GM06990 (cell line): ENCODE data around the gene NUP98.

Experiments used
- DNase-seq: peaks from one replicate; pipeline ENCODE4 v3.0.0-alpha.2; 2011; ENCODE audit not compliant: insufficient read length; ENCODE audit errors: extremely low read depth
- H3K27me3 ChIP-seq: replicated peaks from 2 replicates; pipeline ENCODE4 v1.6.0; 2011; ENCODE audit warnings: low read length; ENCODE audit not compliant: control insufficient read depth, insufficient read depth
- H3K36me3 ChIP-seq: 2 replicates; pipeline ENCODE4 v1.5.1; 2011; ENCODE audit warnings: low read length; ENCODE audit not compliant: control insufficient read depth, insufficient read depth
- H3K4me3 ChIP-seq: replicated peaks from 2 replicates; pipeline ENCODE4 v1.5.1; 2011; ENCODE audit warnings: low read depth, mild to moderate bottlenecking, control low read depth, low read length
- TF ChIP-seq, protein P1 (sequence below): IDR thresholded peaks from 2 replicates; pipeline ENCODE4 v1.5.1; 2011; ENCODE audit warnings: low read length, control low read depth, mild to moderate bottlenecking, inconsistent platforms; ENCODE audit not compliant: insufficient read depth, poor library complexity, severe bottlenecking

NUP98 gene

GRCh38 chr11:3737386-3737933 is 59.9 kb downstream of the NUP98 start:
- H3K4me3 ChIP-seq: no peak overlapping the region
- no peak for DNase-seq

GRCh38 chr11:3736816-3737215 is 60.5 kb downstream of the NUP98 start:
- Histone ChIP-seq H3K27me3 (no peaks in the 10 kb centered on the region), H3K4me3 (no peak overlapping the region), H3K36me3 (peaks cover 6% of the 10 kb centered on the region)
- DNase-seq: no peak
- TF ChIP-seq, protein P1, sequence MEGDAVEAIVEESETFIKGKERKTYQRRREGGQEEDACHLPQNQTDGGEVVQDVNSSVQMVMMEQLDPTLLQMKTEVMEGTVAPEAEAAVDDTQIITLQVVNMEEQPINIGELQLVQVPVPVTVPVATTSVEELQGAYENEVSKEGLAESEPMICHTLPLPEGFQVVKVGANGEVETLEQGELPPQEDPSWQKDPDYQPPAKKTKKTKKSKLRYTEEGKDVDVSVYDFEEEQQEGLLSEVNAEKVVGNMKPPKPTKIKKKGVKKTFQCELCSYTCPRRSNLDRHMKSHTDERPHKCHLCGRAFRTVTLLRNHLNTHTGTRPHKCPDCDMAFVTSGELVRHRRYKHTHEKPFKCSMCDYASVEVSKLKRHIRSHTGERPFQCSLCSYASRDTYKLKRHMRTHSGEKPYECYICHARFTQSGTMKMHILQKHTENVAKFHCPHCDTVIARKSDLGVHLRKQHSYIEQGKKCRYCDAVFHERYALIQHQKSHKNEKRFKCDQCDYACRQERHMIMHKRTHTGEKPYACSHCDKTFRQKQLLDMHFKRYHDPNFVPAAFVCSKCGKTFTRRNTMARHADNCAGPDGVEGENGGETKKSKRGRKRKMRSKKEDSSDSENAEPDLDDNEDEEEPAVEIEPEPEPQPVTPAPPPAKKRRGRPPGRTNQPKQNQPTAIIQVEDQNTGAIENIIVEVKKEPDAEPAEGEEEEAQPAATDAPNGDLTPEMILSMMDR: no peak

More at GRCh38 chr11:3737386-3737933, 59.9 kb downstream of the NUP98 start:
- H3K36me3 ChIP-seq: peaks cover 6% of the 10 kb centered on the region
- TF ChIP-seq, protein P1: no peak
- no peaks in the 10 kb centered on the region for H3K27me3 ChIP-seq

- TF ChIP-seq, protein P1: no peak
- no peaks in the 10 kb centered on the region for H3K27me3 ChIP-seq
- H3K36me3 ChIP-seq: peaks cover 6% of the 10 kb centered on the region
- H3K4me3 ChIP-seq: no peak overlapping the region
- DNase-seq: no peak
Measured at GRCh38 chr11:3735827-3736226, 61.5 kb downstream of the NUP98 start.

DNA sequence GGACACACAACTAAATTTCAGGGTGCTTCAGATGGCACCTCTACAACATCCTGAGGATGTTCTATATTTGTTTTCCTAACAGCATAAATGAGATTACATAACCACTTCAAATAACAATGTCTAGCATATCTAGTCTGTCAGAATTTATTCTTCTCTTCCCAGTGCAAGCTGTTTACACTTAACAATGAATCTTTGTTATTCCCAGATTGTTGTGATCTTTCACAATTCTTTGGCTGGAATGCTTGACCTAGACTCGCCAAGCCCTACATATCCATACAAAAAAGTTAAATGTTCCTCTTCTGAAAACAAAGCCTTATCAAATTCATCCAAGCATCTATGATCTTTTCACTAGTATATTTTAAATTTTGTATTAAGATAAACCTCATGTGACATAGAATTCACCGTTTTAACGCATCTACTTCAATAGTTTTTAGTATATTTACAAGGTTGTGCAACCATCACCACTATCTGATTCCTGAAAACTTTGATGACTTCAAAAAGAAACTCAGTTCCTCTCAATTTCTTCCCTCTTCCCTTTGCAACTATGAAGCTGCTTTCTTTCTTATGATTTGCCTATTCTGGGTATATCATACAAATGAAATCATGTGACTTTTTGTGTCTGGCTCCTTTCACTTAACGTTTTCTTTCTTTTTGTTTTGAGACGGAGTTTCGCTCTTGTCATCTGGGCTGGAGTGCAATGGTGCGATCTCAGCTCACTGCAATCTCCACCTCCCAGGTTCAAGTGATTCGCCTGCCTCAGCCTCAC is 64.5 kb downstream of the NUP98 start:
- no peaks in the 10 kb centered on the region for H3K27me3 ChIP-seq
- TF ChIP-seq, protein P1: no peak
- H3K36me3 ChIP-seq: peaks cover 8% of the 10 kb centered on the region
- no peak overlapping the region for H3K4me3 ChIP-seq
- DNase-seq: no peak

DNA sequence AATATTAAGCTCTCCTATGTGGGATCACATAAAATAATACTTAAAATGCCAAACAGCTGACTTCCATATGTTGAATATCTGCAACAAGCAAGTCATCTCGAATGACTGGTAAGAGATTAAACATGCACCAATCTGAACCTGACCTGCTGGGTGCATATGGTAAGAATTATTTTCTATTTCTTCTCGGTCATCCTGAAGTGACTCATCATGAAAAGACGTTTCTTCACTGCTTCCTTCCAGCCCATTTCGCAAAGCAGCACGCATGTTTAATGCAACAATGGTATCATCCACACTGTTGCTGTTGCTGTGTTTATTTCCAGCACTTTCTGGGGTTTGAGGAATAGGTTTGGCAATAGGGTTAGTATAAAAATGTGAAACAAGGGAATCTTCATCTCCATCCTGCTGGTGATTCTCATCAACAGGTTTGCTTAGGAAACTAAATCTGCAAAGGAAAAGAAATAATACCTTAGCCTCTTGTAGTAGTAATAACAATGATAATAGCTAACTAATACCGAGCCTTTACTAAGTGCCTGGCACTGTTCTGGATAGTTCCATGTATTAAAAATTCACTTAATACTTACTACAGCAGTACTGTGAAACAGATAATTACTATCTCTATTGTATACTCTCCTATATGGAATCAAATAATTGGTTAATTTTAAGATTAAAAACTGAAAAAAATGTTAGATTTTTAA is 74.2 kb downstream of the NUP98 start:
- H3K27me3 ChIP-seq: no peaks in the 10 kb centered on the region
- H3K36me3 ChIP-seq: peaks cover 13% of the 10 kb centered on the region
- H3K4me3 ChIP-seq: no peak overlapping the region
- TF ChIP-seq, protein P1: no peak
- no peak for DNase-seq
